Brain pericyte (primary cell): ENCODE data around the gene ZNF189.

Source experiments
- DNase-seq: peaks from one replicate; pipeline ENCODE4 v3.0.0-alpha.2; 2012; ENCODE audit warnings: low read depth, low spot score

Gene ZNF189

GRCh38 chr9:101449071-101449721 lies 50.5 kb downstream of the ZNF189 start:
- DNase-seq, result no peak

GRCh38 chr9:101450931-101451330 lies 52.3 kb downstream of the ZNF189 start:
- DNase-seq, result no peak

DNA sequence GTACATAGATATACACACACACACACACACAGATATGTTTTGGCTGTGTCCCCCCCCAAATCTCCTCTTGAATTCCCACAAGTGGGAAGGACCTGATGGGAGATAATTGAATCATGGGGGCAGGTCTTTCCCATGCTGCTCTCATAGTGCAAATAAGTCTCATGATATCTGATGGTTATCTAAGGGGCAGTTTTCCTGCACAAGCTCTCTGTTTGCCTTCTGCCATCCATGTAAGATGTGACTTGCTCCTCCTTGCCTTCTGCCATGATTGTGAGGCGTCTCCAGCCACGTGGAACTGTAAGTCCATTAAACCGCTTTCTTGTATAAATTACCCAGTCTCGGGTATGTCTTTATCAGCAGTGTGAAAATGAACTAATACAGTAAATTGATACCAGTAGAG lies 52.8 kb downstream of the ZNF189 start:
- DNase-seq, result no peak

DNA sequence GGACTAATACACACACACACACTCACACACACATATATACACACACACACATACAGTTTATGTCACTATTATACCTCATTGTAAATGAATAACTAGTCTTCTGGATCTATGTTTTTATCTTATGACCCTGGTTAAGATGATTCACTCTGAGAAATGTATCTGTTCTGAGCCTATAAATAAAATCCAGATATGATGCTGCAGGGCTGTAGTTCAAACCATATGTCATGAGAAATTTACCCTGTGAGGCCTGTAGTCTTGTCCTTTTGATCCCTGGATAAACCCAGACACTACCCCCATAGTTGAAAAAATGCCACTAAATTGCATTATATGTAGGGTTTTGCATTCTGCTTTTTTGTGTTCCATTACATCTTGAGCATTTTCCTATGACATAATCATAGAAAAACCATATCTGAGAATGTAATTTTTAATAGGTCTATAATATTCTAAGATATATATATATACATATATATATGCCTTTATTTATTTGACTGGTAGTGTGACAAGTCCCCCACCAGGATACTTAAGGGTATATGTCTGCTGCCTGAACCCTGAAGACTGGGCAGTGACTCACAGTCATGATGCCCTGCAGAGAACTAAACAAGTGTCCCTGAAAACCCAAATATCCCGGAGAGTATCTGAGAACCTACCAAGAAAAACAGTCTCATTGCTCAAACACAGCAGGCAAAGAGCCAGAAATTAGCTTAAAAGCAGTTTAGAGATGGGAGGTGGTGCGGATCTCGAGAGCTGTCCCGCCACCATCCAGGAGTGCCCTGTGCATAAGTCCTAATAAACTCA lies 55.3 kb downstream of the ZNF189 start:
- DNase-seq, result peak; percentile 86

DNA sequence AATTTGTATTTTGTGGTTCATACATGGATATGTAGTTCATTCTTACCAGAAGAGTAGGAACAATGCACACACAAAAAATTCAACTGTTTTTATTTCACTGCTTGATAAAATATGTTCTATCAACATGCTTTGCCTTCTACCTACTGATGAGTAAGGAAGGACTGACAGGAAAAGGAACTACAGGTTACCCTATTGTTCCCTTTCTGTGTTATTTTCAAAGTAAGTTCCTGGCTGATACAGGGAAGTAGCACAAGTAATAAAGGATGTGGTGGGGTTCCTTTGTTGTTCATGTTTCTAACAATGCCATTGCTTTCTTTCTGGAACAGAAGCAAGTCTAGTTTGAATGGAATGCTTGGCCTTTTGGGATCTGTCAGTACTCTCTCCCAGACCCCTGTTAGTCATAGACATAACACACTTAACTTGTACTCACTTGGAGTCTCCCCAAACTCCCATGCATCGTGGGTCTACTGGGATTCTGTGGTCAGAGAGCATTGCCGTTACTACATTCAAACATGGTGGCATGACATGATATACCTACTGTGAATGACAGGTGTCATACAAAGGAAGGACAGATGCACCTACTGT lies 57.1 kb downstream of the ZNF189 start:
- no peak for DNase-seq

DNA sequence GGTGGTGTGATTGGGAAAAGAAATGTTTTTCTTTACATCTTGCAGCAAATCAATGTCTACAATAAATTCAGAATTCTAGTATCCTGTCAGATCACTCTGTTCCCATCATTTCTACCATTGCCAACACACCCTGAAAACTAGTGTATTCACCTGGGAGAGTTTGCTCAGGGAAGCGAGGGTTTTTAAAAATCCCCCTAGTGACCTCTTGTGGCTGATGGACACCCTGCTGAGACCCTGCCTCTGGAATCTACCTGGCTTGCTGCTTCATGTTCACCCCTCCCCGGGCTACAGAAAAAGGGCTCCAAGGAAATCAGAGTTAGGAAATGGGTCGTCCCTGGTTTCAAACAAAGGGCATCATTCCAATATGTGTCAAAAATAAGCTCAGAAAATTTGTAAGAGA lies 58.4 kb downstream of the ZNF189 start:
- no peak for DNase-seq

DNA sequence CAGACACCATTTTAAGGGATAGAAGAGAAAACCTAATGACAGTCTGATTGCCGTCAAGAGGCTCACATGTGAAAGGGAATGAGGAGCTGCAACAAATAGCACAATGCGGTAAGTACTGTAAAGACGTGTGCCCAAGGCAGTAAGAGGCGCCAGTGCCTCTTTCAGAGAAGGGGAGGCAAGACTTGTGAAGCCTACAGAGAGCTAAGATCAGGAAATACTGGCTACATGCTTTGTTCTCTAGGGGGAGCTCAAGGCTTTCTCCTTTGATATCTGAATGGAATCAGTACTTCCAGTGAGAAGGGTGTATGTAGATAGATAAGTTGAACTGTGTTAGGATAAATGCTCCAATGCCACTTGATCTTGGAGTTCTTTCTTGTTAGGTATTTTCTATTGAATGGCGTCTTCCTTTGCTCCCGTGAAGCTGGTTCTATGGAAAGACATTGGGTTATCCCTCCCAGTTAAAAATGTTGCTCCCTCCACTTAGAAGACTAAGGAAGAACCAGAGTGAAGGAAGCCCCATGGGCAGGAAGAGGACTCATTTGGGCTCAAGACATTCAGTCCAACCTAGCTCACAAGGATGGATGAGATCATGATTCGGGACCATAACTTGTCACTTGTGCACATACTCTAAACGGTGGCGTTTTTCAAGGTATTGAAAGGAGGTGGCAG lies 60.4 kb downstream of the ZNF189 start:
- DNase-seq, result peak; percentile 64
